Erythroblast (primary cell): ENCODE data around the gene ZNF569.
"Not testable (repeated sequence)": the region's sequence is repeated elsewhere in the genome, so short reads cannot be mapped to it uniquely, and the experiment has no call there.

Experiments used
- DNase-seq, 2 experiments: peaks; one replicate each; lab custom pipeline; 2025; lab: John Stamatoyannopoulos, UW
- GATA1 ChIP-seq: IDR thresholded peaks from 2 replicates; pipeline ENCODE4 v1.6.1; 2011; ENCODE audit warnings: low read depth, mild to moderate bottlenecking, control low read depth, low read length, moderate library complexity
- POLR2A ChIP-seq: IDR thresholded peaks from 2 replicates; pipeline ENCODE4 v1.6.1; 2011; ENCODE audit warnings: mild to moderate bottlenecking, low read length

Gene ZNF569

GRCh38 chr19:37467608-37468090 is 405 bp upstream of the ZNF569 start:
- TF ChIP-seq GATA1 (no peak), POLR2A (no peak)
- no peak for DNase-seq

- no peak for TF ChIP-seq POLR2A
- no peak for TF ChIP-seq GATA1
- DNase-seq, result no peak
These were observed 907 bp downstream of the ZNF569 start for GRCh38 chr19:37466277-37466797.

DNA sequence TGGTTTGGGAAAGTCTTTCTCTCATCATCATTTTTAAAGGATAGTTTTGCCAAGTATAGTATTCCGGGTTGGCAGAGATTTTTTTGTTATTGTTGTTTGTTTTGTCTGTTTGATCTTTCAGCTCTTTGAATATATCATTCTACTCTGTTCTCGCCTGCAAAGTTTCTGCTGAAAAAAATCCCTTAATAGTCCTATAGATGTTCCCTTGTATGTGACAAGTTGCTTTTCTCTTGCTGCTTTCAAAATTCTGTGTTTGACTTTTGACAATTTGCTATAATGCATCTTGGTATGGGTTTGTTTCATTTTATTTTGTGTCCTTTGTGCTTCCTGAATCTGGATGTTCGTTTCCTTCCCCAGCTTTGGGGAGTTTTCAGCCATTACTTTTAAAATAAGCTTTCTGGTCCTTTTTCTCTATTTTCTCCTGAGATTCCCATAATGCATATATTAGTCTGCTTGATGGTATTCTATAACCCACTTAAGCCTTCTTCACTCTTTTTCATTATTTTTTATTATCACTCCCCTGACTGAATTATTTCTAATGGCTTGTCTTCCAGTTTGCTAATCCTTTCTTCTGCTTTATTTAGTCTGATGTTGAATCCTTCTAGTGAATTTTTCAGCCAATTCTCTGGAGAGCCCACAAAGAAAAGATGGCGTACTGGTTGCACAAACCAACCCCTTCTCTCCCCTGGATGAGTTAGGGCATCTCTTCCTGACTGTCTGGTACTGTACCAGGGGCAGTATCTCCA is 14.6 kb downstream of the ZNF569 start:
- TF ChIP-seq POLR2A, result no peak
- no peak for TF ChIP-seq GATA1
- DNase-seq, result no peak

DNA sequence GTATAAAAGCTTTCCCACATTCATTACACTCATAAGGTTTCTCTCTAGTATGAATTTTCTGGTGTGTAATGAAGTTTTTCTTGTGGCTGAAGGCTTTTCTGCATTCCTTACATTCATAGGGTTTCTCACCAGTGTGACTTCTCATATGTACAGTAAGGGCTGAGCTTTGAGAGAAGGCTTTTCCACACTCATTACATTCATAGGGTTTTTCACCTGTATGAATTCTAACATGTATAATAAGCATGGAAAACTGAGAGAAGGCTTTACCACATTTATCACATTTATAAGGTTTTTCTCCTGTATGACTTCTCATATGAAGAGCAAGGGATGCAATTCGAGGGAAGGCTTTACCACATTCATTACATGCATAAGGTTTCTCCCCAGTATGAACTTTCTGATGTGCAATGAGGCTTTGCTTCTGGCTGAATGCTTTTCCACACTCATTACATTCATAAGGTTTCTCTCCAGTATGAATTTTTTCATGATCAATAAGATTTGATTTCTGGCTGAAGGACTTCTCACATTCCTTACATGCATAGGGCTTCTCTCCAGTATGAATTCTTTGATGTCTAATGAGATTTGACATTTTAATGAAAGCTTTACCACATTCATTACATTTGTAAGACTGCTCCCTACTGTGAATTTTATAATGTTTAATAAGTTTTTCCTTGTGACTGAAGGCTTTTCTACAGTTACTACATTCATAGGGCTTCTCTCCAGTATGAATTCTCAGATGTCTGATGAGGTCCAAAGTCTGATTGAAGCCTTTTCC is 53.7 kb downstream of the ZNF569 start:
- no peak for DNase-seq
- TF ChIP-seq POLR2A (no peak), GATA1 (no peak)

- no peak for TF ChIP-seq GATA1
These were observed 54.5 kb downstream of the ZNF569 start for GRCh38 chr19:37412700-37413099.

DNA sequence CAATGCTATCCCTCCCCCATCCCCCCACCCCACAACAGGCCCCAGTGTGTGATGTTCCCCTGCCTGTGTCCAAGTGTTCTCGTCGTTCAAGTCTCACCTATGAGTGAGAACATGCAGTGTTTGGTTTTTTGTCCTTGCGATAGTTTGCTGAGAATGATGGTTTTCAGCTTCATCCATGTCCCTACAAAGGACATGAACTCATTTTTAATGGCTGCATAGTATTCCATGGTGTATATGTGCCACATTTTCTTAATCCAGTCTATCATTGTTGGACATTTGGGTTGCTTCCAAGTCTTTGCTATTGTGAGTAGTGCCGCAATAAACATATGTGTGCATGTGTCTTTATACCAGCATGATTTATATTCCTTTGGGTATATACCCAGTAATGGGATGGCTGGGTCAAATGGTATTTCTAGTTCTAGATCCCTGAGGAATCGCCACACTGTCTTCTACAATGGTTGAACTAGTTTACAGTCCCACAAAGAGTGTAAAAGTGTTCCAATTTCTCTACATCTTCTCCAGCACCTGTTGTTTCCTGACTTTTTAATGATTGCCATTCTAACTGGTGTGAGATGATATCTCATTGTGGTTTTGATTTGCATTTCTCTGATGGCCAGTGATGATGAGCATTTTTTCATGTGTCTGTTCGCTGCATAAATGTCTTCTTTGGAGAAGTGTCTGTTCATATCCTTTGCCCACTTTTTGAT is 61.0 kb downstream of the ZNF569 start:
- DNase-seq, result not testable (repeated sequence)

More at GRCh38 chr19:37412700-37413099, 54.5 kb downstream of the ZNF569 start:
- no peak for DNase-seq

GRCh38 chr19:37403403-37403802 is 63.8 kb downstream of the ZNF569 start:
- no peak for DNase-seq
- TF ChIP-seq POLR2A (no peak), GATA1 (no peak)

GRCh38 chr19:37401078-37401477 is 66.2 kb downstream of the ZNF569 start:
- no peak for DNase-seq
- no peak for TF ChIP-seq GATA1
- no peak for TF ChIP-seq POLR2A

GRCh38 chr19:37391399-37391798 is 75.8 kb downstream of the ZNF569 start:
- not testable (repeated sequence) for DNase-seq

DNA sequence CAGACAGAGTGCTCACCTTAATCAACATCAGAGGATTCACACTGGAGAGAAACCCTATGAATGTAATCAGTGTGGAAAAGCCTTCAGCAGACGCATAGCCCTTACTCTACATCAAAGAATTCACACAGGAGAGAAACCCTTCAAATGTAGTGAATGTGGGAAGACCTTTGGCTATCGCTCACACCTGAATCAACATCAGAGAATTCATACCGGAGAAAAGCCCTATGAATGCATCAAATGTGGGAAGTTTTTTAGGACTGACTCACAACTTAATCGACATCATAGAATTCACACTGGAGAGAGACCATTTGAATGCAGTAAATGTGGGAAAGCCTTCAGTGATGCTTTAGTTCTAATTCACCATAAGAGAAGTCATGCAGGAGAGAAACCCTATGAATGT is 78.0 kb downstream of the ZNF569 start:
- TF ChIP-seq POLR2A (no peak), GATA1 (no peak)

DNA sequence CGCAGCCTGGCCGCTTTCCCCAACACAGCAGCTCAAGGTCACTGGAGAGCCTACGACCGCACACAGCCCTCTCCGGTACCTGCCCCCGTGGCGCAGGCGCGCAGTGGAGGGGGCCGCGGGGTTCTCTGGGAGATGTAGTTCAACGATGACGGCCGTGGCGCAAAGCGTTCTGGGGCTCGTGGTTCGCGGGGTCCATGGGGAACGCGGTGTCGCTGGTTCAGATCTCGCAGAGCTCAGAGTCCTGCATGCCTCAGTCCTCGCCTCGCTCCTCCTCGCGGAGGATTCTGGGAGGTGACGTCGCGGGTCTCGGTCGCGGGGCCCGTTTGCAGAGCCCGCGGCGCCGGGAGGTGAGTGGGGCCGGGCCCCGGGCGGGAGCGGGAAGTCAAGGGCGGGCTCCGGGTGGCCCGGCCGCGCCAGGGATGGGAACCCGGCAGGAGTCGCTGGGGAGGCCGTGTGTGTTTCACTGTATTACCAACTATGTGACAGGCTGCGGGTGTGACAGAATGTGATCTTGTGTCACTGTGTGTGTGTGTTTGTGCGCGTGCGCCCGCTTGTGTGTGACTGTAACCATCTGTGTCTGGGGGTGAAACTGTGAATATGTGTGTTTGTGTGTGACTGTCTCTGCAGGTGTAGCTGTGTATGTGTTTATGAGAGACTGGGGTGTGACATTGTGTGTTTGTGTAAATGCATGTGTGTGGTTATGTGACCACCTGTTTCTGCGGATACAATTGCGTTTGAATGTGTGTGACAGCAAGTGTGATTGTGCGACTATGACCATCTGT is 96.2 kb downstream of the ZNF569 start, which contains the start of gene ZNF527:
Gene ZNF527 (plus strand): TSS at position 220 of the 782 bp plus-strand sequence. CDS start 3,100 bp downstream, outside the sequence.
- peak; percentile 78 for TF ChIP-seq POLR2A
- TF ChIP-seq GATA1, result no peak

More for the DNA sequence above, 78.0 kb downstream of the ZNF569 start:
- DNase-seq, result no peak

DNA sequence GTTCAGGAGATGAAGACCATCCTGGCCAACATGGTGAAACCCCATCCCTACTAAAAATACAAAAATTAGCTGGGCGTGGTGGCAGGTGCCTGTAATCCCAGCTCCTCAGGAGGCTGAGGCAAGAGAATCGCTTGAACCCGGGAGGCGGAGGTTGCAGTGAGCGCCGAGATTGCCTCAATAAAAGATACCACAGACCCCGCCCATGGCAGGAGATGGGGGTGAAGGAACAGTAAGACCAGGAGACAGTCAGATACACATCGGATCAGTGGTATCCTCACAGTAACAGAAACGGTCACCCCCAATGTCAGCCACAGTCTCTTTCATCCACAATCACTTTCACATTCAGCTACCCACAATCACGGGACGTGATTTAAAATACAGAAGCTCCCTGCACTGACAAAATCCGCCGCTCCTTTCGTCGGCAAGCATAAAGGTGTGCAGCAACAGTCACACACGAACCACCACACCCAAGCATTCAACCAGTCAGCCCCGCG is 96.8 kb downstream of the ZNF569 start:
- not testable (repeated sequence) for DNase-seq

More for the DNA sequence above, 96.2 kb downstream of the ZNF569 start, which contains the start of gene ZNF527:
- DNase-seq, result peak; percentile 95 to 96

DNA sequence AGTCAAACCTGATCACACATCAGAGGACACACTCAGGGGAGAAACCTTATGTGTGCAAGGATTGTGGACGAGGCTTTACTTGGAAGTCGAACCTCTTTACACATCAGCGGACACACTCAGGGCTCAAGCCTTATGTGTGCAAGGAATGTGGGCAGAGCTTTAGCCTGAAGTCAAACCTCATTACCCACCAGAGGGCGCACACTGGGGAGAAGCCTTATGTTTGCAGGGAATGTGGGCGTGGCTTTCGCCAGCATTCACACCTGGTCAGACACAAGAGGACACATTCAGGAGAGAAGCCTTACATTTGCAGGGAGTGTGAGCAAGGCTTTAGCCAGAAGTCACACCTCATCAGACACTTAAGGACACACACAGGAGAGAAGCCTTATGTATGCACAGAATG is 104.5 kb downstream of the ZNF569 start:
- DNase-seq, result peak in 1 of 2 experiments; percentile 7
- no peak for TF ChIP-seq GATA1
- no peak for TF ChIP-seq POLR2A
